HG03565 (cell line): ENCODE results near the gene SQSTM1.

Experiments used
- ATAC-seq: cut with Tn5 transposase; IDR thresholded peaks from one replicate; pipeline ENCODE4 v1.9.1; 2021; ENCODE audit warnings: mild to moderate bottlenecking, moderate library complexity; ENCODE audit not compliant: unreplicated experiment

SQSTM1 gene

GRCh38 chr5:179805529-179806249, 15.0 kb upstream of the SQSTM1 start:
- ATAC-seq: no peak

- ATAC-seq: peak; percentile 46
Measured at GRCh38 chr5:179806250-179807048, 14.3 kb upstream of the SQSTM1 start, which contains the start of gene MGAT4B. Gene MGAT4B (minus strand): TSS chr5:179806866. CDS start chr5:179806583, 283 bp downstream.

GRCh38 chr5:179812135-179812825, 8.4 kb upstream of the SQSTM1 start:
- no peak for ATAC-seq

GRCh38 chr5:179812997-179813607, 7.6 kb upstream of the SQSTM1 start:
- ATAC-seq: no peak

GRCh38 chr5:179814090-179814489, 6.6 kb upstream of the SQSTM1 start:
- no peak for ATAC-seq

GRCh38 chr5:179815491-179816249, 5.0 kb upstream of the SQSTM1 start:
- no peak for ATAC-seq

- no peak for ATAC-seq
Measured at GRCh38 chr5:179816401-179816795, 4.3 kb upstream of the SQSTM1 start.

- no peak for ATAC-seq
Measured at GRCh38 chr5:179816796-179817469, 3.8 kb upstream of the SQSTM1 start.

- ATAC-seq: no peak
Measured at GRCh38 chr5:179817470-179817840, 3.2 kb upstream of the SQSTM1 start.

GRCh38 chr5:179817890-179818745, 2.6 kb upstream of the SQSTM1 start:
- ATAC-seq: no peak

- ATAC-seq: peak; percentile 43
Measured at GRCh38 chr5:179818746-179819295, 1.9 kb upstream of the SQSTM1 start.

- ATAC-seq: no peak
Measured at GRCh38 chr5:179819296-179820126, 1.2 kb upstream of the SQSTM1 start.

- ATAC-seq: no peak
Measured at GRCh38 chr5:179820127-179820482, 600 bp upstream of the SQSTM1 start.

- peak; percentile 35 for ATAC-seq
Measured at GRCh38 chr5:179821298-179822058, 773 bp downstream of the SQSTM1 start.

- ATAC-seq: no peak
Measured at GRCh38 chr5:179822059-179822432, 1.3 kb downstream of the SQSTM1 start.

- ATAC-seq: no peak
Measured at GRCh38 chr5:179822444-179822990, 1.8 kb downstream of the SQSTM1 start.
